ENCODE data around the gene ASCC3. TPM values are rescaled to one million over a fixed set of nuclear protein-coding genes. Genes with fewer than 3 reads are reported as not detected.

The ASCC3 gene
- total and polyA plus RNA-seq, 2 donors (not counting 1 experiment from before 2014, with no cell fraction given) = 9.0 to 42.3 TPM

GRCh38 chr6:100892693-100893092 is 11.6 kb upstream of the ASCC3 start:
- no peaks in the 10 kb centered on the region for H3K27me3 ChIP-seq (replicated peaks in 1 of 4; ENCODE audit: control extremely low read depth in 1 of 4, control insufficient read depth in 3 of 4, insufficient read depth in 4 of 4, low read length in 3 of 4)
- H4K20me1 ChIP-seq (ENCODE audit: control insufficient read depth, insufficient read depth, low read length, poor library complexity, severe bottlenecking) = no peaks in the 10 kb centered on the region
- peaks cover 4% of the 10 kb centered on the region for H3K27me3 Mint-ChIP-seq
- no peak overlapping the region for H3K9ac ChIP-seq (ENCODE audit: low read length)
- H3K27ac ChIP-seq (ENCODE audit: low read length in 2 of 2) = no peak overlapping the region
- H3K4me2 ChIP-seq (replicated peaks; ENCODE audit: low read depth, low read length, poor library complexity, severe bottlenecking) = no peak overlapping the region
- H3K27ac Mint-ChIP-seq = no peak overlapping the region
- ATAC-seq (ENCODE audit: low read depth) (no peak), DNase-seq (no peak)
- no peaks in the 10 kb centered on the region for H3K9me3 ChIP-seq (ENCODE audit: control extremely low read depth in 1 of 3, control insufficient read depth in 2 of 3, insufficient read depth in 1 of 3, low read length in 2 of 3)
- no peaks in the 10 kb centered on the region for H3K4me1 ChIP-seq (ENCODE audit: control insufficient read depth in 2 of 2, insufficient read depth in 2 of 2, low read length in 2 of 2)
- H3K9me3 Mint-ChIP-seq (ENCODE audit: insufficient read depth) = no peaks in the 10 kb centered on the region
- ChIA-PET CTCF (no interaction called here), POLR2A (no interaction called here)
- no peak overlapping the region for H2AFZ ChIP-seq (ENCODE audit: insufficient read depth, low read depth, low read length, poor library complexity, severe bottlenecking)
- no peak for TF ChIP-seq EZH2 (IDR thresholded peaks at IDR 0.05; ENCODE audit: borderline replicate concordance, insufficient read depth, low read depth, low read length, poor library complexity, severe bottlenecking)
- no peak for TF ChIP-seq CTCF (IDR thresholded peaks at IDR 0.05)
- no peak overlapping the region for H3K4me3 ChIP-seq (ENCODE audit: control extremely low read depth in 1 of 5, extremely low read depth in 1 of 5, insufficient read depth in 1 of 5, low read depth in 2 of 5, low read length in 4 of 5)
- H3K4me1 Mint-ChIP-seq = no peaks in the 10 kb centered on the region
- H3K4me3 Mint-ChIP-seq = no peak overlapping the region
- intact Hi-C loops (cut with micrococcal nuclease) = no loop called here
- H3K36me3 ChIP-seq (replicated peaks in 1 of 2; ENCODE audit: control extremely low read depth in 1 of 2, control insufficient read depth in 1 of 2, extremely low read depth in 1 of 2, insufficient read depth in 2 of 2, low read length in 1 of 2) = no peaks in the 10 kb centered on the region
- WGBS (ENCODE audit: insufficient coverage) = 86% methylated on average over 2 of the region's 3 CpGs
- no peaks in the 10 kb centered on the region for H3K79me2 ChIP-seq (ENCODE audit: control insufficient read depth, insufficient read depth, low read length)

GRCh38 chr6:100892116-100892515 is 11.0 kb upstream of the ASCC3 start:
- no peaks in the 10 kb centered on the region for H3K9me3 ChIP-seq (ENCODE audit: control extremely low read depth in 1 of 3, control insufficient read depth in 2 of 3, insufficient read depth in 1 of 3, low read length in 2 of 3)
- ChIA-PET POLR2A (no interaction called here), CTCF (no interaction called here)
- no peak for TF ChIP-seq CTCF (IDR thresholded peaks at IDR 0.05)
- TF ChIP-seq EZH2 (IDR thresholded peaks at IDR 0.05; ENCODE audit: borderline replicate concordance, insufficient read depth, low read depth, low read length, poor library complexity, severe bottlenecking) = no peak
- DNase-seq (no peak), ATAC-seq (ENCODE audit: low read depth) (no peak)
- no peaks in the 10 kb centered on the region for H3K36me3 ChIP-seq (replicated peaks in 1 of 2; ENCODE audit: control extremely low read depth in 1 of 2, control insufficient read depth in 1 of 2, extremely low read depth in 1 of 2, insufficient read depth in 2 of 2, low read length in 1 of 2)
- H3K27me3 Mint-ChIP-seq = peaks cover 4% of the 10 kb centered on the region
- H3K4me3 Mint-ChIP-seq = no peak overlapping the region
- H3K27ac ChIP-seq (ENCODE audit: low read length in 2 of 2) = no peak overlapping the region
- H4K20me1 ChIP-seq (ENCODE audit: control insufficient read depth, insufficient read depth, low read length, poor library complexity, severe bottlenecking) = no peaks in the 10 kb centered on the region
- H3K4me1 ChIP-seq (ENCODE audit: control insufficient read depth in 2 of 2, insufficient read depth in 2 of 2, low read length in 2 of 2) = no peaks in the 10 kb centered on the region
- no peaks in the 10 kb centered on the region for H3K27me3 ChIP-seq (replicated peaks in 1 of 4; ENCODE audit: control extremely low read depth in 1 of 4, control insufficient read depth in 3 of 4, insufficient read depth in 4 of 4, low read length in 3 of 4)
- H3K9ac ChIP-seq (ENCODE audit: low read length) = no peak overlapping the region
- H3K27ac Mint-ChIP-seq = no peak overlapping the region
- 83% methylated on average over 2 of the region's 3 CpGs for WGBS (ENCODE audit: insufficient coverage)
- no peak overlapping the region for H2AFZ ChIP-seq (ENCODE audit: insufficient read depth, low read depth, low read length, poor library complexity, severe bottlenecking)
- no peak overlapping the region for H3K4me3 ChIP-seq (ENCODE audit: control extremely low read depth in 1 of 5, extremely low read depth in 1 of 5, insufficient read depth in 1 of 5, low read depth in 2 of 5, low read length in 4 of 5)
- intact Hi-C loops (cut with micrococcal nuclease) = no loop called here
- H3K79me2 ChIP-seq (ENCODE audit: control insufficient read depth, insufficient read depth, low read length) = no peaks in the 10 kb centered on the region
- no peaks in the 10 kb centered on the region for H3K9me3 Mint-ChIP-seq (ENCODE audit: insufficient read depth)
- no peak overlapping the region for H3K4me2 ChIP-seq (replicated peaks; ENCODE audit: low read depth, low read length, poor library complexity, severe bottlenecking)
- no peaks in the 10 kb centered on the region for H3K4me1 Mint-ChIP-seq
